Measurements from ENCODE around the gene ARHGAP26. TPM values are rescaled to one million over a fixed set of nuclear protein-coding genes. Genes with fewer than 3 reads are reported as not detected.

The ARHGAP26 gene
- total RNA-seq, 1 experiment from 2014 or later, result 34.5 TPM

GRCh38 chr5:143074414-143074996 is 304.3 kb downstream of the ARHGAP26 start:
- ChIA-PET RAD21 (ENCODE audit: low non-redundant PET in 1 of 2, low total read pairs in 2 of 2, uncharacterized antibody in 2 of 2, unreplicated experiment in 2 of 2) (no interaction called here), CTCF (no interaction called here), POLR2A (no interaction called here)
- H3K9me2 ChIP-seq (ENCODE audit: insufficient read depth), result no peaks in the 10 kb centered on the region
- H2AFZ ChIP-seq (ENCODE audit: low read depth, low read length, poor library complexity, severe bottlenecking), result no peak overlapping the region
- intact Hi-C loops (cut with micrococcal nuclease), result no loop called here
- BruUV-seq (replicated peaks), result no TSS peak
- H3K4me2 ChIP-seq (ENCODE audit: low read length), result no peak overlapping the region
- H3K27ac ChIP-seq (ENCODE audit: low read depth, low read length), result no peak overlapping the region
- no peak overlapping the region for H3K9ac ChIP-seq (ENCODE audit: low read length)
- H3K9me3 ChIP-seq (ENCODE audit: control insufficient read depth in 1 of 2, insufficient read depth in 1 of 2, low read depth in 1 of 2, low read length in 2 of 2), result no peaks in the 10 kb centered on the region
- ATAC-seq, result no peak
- H3K79me2 ChIP-seq (ENCODE audit: insufficient read depth, low read length), result no peaks in the 10 kb centered on the region
- H3K4me1 ChIP-seq (ENCODE audit: control insufficient read depth in 1 of 2, insufficient read depth in 2 of 2, low read length in 2 of 2), result no peaks in the 10 kb centered on the region
- DNase-seq (ENCODE audit: low read depth, low spot score), result no peak
- no peaks in the 10 kb centered on the region for H3K36me3 ChIP-seq (ENCODE audit: control insufficient read depth in 1 of 2, insufficient read depth in 2 of 2, low read length in 2 of 2)
- no peaks in the 10 kb centered on the region for H3K27me3 ChIP-seq (ENCODE audit: insufficient read depth, low read length)
- H4K20me1 ChIP-seq (ENCODE audit: insufficient read depth), result no peaks in the 10 kb centered on the region
- no peak overlapping the region for H3K4me3 ChIP-seq (replicated peaks in 1 of 2; ENCODE audit: low read depth in 1 of 2, low read length in 2 of 2)
- TF ChIP-seq EZH2 (IDR thresholded peaks at IDR 0.05) (no peak), EZH2phosphoT487 (IDR thresholded peaks at IDR 0.05; ENCODE audit: borderline replicate concordance) (no peak), YY1 (IDR thresholded peaks at IDR 0.05; ENCODE audit: extremely low read depth, insufficient replicate concordance, low read depth, low read length) (no peak), JUND (IDR thresholded peaks at IDR 0.05) (no peak), EGR1 (IDR thresholded peaks at IDR 0.05; ENCODE audit: low read depth) (no peak), TCF7L2 (IDR thresholded peaks at IDR 0.05; ENCODE audit: borderline replicate concordance, extremely low read depth, insufficient read depth, insufficient read length) (no peak), FOSL1 (IDR thresholded peaks at IDR 0.05; ENCODE audit: low read depth) (no peak)
- TF ChIP-seq, protein P1, sequence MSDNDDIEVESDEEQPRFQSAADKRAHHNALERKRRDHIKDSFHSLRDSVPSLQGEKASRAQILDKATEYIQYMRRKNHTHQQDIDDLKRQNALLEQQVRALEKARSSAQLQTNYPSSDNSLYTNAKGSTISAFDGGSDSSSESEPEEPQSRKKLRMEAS (IDR thresholded peaks at IDR 0.05), result peak; percentile 25; the same call in 1 of the 2 replicates

DNA sequence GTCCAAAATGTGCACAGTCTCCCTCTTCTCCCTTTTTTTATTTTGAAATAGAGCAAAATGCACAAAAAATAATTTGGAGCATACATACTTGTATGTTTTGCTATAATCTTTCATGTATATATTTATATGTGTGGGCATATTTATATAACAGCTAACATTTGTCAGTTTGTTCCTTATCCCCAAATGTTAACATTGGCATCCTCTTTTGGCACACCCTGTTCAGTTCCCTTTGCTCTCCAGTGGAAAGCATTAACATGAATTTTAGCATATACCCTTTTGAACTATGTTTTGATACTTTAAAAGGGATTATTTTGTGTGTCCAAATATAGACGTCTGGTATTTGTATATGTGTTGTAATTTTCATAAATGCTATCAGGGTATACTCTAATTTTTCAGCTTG is 306.2 kb downstream of the ARHGAP26 start:
- no peak overlapping the region for H2AFZ ChIP-seq (ENCODE audit: low read depth, low read length, poor library complexity, severe bottlenecking)
- H3K4me3 ChIP-seq (replicated peaks in 1 of 2; ENCODE audit: low read depth in 1 of 2, low read length in 2 of 2), result no peak overlapping the region
- no peaks in the 10 kb centered on the region for H3K9me3 ChIP-seq (ENCODE audit: control insufficient read depth in 1 of 2, insufficient read depth in 1 of 2, low read depth in 1 of 2, low read length in 2 of 2)
- no peak overlapping the region for H3K9ac ChIP-seq (ENCODE audit: low read length)
- TF ChIP-seq ZNF274 (IDR thresholded peaks at IDR 0.05; ENCODE audit: low read depth, low read length) (no peak), CBX3 (IDR thresholded peaks at IDR 0.05; ENCODE audit: low read depth) (no peak), CTCF (IDR thresholded peaks at IDR 0.05 in 2 of 3, conservative IDR thresholded peaks at IDR 0.05 in 1 of 3; ENCODE audit: borderline replicate concordance in 1 of 3, insufficient read depth in 1 of 3, low read depth in 2 of 3, low read length in 2 of 3) (no peak), ZFX (IDR thresholded peaks at IDR 0.05) (no peak), SIN3A (IDR thresholded peaks at IDR 0.05; ENCODE audit: low read depth) (no peak), EZH2phosphoT487 (IDR thresholded peaks at IDR 0.05; ENCODE audit: borderline replicate concordance) (no peak)
- H3K79me2 ChIP-seq (ENCODE audit: insufficient read depth, low read length), result no peaks in the 10 kb centered on the region
- intact Hi-C loops (cut with micrococcal nuclease), result no loop called here
- CTCF ChIA-PET, result no interaction called here
- DNase-seq (ENCODE audit: low read depth, low spot score) (no peak), ATAC-seq (no peak)
- POLR2A ChIA-PET, result no interaction called here
- H3K27me3 ChIP-seq (ENCODE audit: insufficient read depth, low read length), result no peaks in the 10 kb centered on the region
- no peaks in the 10 kb centered on the region for H4K20me1 ChIP-seq (ENCODE audit: insufficient read depth)
- no peaks in the 10 kb centered on the region for H3K36me3 ChIP-seq (ENCODE audit: control insufficient read depth in 1 of 2, insufficient read depth in 2 of 2, low read length in 2 of 2)
- H3K27ac ChIP-seq (ENCODE audit: low read depth, low read length), result no peak overlapping the region
- no TSS peak for BruUV-seq (replicated peaks)
- no peaks in the 10 kb centered on the region for H3K9me2 ChIP-seq (ENCODE audit: insufficient read depth)
- RAD21 ChIA-PET (ENCODE audit: low non-redundant PET in 1 of 2, low total read pairs in 2 of 2, uncharacterized antibody in 2 of 2, unreplicated experiment in 2 of 2), result no interaction called here
- H3K4me1 ChIP-seq (ENCODE audit: control insufficient read depth in 1 of 2, insufficient read depth in 2 of 2, low read length in 2 of 2), result no peaks in the 10 kb centered on the region
- H3K4me2 ChIP-seq (ENCODE audit: low read length), result no peak overlapping the region
